ENCODE data around the gene SOX13. TPM values are rescaled to one million over a fixed set of nuclear protein-coding genes. Genes with fewer than 3 reads are reported as not detected.

Gene SOX13
- total and polyA plus RNA-seq, 10 of the 15 experiments (the other 5 are each of a cell fraction or from before 2014, with no cell fraction given): 0.04 to 0.31 (median 0.11) TPM; not detected in 7

DNA sequence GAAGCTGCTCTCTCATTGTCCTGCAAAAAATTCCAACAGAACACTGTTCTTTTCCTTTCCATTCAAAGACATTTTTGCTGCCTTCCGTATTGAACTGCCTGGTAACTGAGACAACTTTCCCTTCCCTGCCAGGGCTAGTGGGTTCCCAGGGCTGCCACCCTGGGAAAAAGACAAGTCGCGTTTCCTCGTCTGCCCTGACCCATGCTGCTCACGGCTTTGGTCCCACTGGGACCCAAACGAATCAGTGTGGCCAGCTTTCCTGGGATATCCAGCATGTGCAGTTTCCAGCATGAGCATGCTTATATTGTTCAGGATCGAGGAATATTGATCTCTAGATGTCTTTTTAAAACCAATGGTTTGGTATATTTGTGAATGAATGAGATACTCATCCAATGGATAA, 18.2 kb downstream of the SOX13 start:
- intact Hi-C loops (cut with micrococcal nuclease; ENCODE audit: unreplicated experiment): no loop called here
- Histone ChIP-seq H3K27me3 (replicated peaks in 1 of 2; ENCODE audit: control insufficient read depth in 2 of 2, insufficient read depth in 2 of 2, low read length in 1 of 2) (no peaks in the 10 kb centered on the region; a peak in 1 of 4 replicates), H3K79me2 (ENCODE audit: control insufficient read depth, insufficient read depth, low read length) (no peaks in the 10 kb centered on the region)
- TF ChIP-seq, protein P1, sequence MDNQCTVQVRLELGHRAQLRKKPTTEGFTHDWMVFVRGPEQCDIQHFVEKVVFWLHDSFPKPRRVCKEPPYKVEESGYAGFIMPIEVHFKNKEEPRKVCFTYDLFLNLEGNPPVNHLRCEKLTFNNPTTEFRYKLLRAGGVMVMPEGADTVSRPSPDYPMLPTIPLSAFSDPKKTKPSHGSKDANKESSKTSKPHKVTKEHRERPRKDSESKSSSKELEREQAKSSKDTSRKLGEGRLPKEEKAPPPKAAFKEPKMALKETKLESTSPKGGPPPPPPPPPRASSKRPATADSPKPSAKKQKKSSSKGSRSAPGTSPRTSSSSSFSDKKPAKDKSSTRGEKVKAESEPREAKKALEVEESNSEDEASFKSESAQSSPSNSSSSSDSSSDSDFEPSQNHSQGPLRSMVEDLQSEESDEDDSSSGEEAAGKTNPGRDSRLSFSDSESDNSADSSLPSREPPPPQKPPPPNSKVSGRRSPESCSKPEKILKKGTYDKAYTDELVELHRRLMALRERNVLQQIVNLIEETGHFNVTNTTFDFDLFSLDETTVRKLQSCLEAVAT (IDR thresholded peaks at IDR 0.05): no peak
- TF ChIP-seq MTA2 (IDR thresholded peaks at IDR 0.05; ENCODE audit: low read depth): no peak
- no peak for TF ChIP-seq SRF (IDR thresholded peaks at IDR 0.05; ENCODE audit: low read depth in 2 of 2, low read length in 2 of 2)
- no peak for TF ChIP-seq SUPT20H (IDR thresholded peaks at IDR 0.05; ENCODE audit: borderline replicate concordance, control insufficient read depth, low read depth, low read length)
- TF ChIP-seq TAF1 (IDR thresholded peaks at IDR 0.05; ENCODE audit: borderline replicate concordance, low read depth, low read length): no peak
- TF ChIP-seq HDAC6 (IDR thresholded peaks at IDR 0.05; ENCODE audit: unreplicated experiment): no peak
- no peak for TF ChIP-seq POLR2AphosphoS2 (IDR thresholded peaks at IDR 0.05; ENCODE audit: low read depth, low read length)
- TF ChIP-seq EED (IDR thresholded peaks at IDR 0.05; ENCODE audit: low read depth): no peak
- TF ChIP-seq, protein P2, sequence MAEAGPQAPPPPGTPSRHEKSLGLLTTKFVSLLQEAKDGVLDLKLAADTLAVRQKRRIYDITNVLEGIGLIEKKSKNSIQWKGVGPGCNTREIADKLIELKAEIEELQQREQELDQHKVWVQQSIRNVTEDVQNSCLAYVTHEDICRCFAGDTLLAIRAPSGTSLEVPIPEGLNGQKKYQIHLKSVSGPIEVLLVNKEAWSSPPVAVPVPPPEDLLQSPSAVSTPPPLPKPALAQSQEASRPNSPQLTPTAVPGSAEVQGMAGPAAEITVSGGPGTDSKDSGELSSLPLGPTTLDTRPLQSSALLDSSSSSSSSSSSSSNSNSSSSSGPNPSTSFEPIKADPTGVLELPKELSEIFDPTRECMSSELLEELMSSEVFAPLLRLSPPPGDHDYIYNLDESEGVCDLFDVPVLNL (IDR thresholded peaks at IDR 0.05; ENCODE audit: low read depth, low read length): no peak
- no peak for TF ChIP-seq SUZ12 (IDR thresholded peaks at IDR 0.05; ENCODE audit: unreplicated experiment)
- TF ChIP-seq, protein P3, sequence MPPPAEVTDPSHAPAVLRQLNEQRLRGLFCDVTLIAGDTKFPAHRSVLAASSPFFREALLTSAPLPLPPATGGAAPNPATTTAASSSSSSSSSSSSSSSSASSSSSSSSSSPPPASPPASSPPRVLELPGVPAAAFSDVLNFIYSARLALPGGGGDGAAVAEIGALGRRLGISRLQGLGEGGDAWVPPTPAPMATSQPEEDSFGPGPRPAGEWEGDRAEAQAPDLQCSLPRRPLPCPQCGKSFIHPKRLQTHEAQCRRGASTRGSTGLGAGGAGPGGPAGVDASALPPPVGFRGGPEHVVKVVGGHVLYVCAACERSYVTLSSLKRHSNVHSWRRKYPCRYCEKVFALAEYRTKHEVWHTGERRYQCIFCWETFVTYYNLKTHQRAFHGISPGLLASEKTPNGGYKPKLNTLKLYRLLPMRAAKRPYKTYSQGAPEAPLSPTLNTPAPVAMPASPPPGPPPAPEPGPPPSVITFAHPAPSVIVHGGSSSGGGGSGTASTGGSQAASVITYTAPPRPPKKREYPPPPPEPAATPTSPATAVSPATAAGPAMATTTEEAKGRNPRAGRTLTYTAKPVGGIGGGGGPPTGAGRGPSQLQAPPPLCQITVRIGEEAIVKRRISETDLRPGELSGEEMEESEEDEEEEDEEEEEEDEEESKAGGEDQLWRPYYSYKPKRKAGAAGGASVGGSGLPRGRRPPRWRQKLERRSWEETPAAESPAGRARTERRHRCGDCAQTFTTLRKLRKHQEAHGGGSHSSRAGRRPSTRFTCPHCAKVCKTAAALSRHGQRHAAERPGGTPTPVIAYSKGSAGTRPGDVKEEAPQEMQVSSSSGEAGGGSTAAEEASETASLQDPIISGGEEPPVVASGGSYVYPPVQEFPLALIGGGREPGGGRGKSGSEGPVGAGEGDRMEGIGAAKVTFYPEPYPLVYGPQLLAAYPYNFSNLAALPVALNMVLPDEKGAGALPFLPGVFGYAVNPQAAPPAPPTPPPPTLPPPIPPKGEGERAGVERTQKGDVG (CRISPR knock-in tag; IDR thresholded peaks at IDR 0.05): no peak
- TF ChIP-seq, protein P4, sequence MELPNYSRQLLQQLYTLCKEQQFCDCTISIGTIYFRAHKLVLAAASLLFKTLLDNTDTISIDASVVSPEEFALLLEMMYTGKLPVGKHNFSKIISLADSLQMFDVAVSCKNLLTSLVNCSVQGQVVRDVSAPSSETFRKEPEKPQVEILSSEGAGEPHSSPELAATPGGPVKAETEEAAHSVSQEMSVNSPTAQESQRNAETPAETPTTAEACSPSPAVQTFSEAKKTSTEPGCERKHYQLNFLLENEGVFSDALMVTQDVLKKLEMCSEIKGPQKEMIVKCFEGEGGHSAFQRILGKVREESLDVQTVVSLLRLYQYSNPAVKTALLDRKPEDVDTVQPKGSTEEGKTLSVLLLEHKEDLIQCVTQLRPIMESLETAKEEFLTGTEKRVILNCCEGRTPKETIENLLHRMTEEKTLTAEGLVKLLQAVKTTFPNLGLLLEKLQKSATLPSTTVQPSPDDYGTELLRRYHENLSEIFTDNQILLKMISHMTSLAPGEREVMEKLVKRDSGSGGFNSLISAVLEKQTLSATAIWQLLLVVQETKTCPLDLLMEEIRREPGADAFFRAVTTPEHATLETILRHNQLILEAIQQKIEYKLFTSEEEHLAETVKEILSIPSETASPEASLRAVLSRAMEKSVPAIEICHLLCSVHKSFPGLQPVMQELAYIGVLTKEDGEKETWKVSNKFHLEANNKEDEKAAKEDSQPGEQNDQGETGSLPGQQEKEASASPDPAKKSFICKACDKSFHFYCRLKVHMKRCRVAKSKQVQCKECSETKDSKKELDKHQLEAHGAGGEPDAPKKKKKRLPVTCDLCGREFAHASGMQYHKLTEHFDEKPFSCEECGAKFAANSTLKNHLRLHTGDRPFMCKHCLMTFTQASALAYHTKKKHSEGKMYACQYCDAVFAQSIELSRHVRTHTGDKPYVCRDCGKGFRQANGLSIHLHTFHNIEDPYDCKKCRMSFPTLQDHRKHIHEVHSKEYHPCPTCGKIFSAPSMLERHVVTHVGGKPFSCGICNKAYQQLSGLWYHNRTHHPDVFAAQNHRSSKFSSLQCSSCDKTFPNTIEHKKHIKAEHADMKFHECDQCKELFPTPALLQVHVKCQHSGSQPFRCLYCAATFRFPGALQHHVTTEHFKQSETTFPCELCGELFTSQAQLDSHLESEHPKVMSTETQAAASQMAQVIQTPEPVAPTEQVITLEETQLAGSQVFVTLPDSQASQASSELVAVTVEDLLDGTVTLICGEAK (IDR thresholded peaks at IDR 0.05; ENCODE audit: borderline replicate concordance): no peak
- no peak for TF ChIP-seq ZNF24 (IDR thresholded peaks at IDR 0.05)

More for the DNA sequence above, 18.2 kb downstream of the SOX13 start:
- H3K4me1 ChIP-seq (ENCODE audit: control insufficient read depth, insufficient read depth, low read length): no peaks in the 10 kb centered on the region
- H3K9me3 ChIP-seq (replicated peaks; ENCODE audit: control insufficient read depth, insufficient read depth, low read length): no peaks in the 10 kb centered on the region
- POLR2A ChIA-PET: interaction anchor here (1.3 kb wide), 1 partner anchor 15 kb away, joined by 3 read pairs; no protein-coding TSS in a partner anchor
- CTCF ChIA-PET: interaction anchor here (1.0 to 1.8 kb wide), 4 partner anchors 10 to 716 kb away, joined by 3 to 6 read pairs (median 4); no protein-coding TSS in a partner anchor
- H3K27ac ChIP-seq (ENCODE audit: control insufficient read depth, insufficient read depth): no peak overlapping the region
- no TSS peak for BruUV-seq (replicated peaks)
- no peaks in the 10 kb centered on the region for H4K20me1 ChIP-seq (ENCODE audit: control insufficient read depth, insufficient read depth)
- ATAC-seq (no peak), FAIRE-seq (no peak), DNase-seq (ENCODE audit: low read depth, low spot score) (no peak)
- no peak overlapping the region for H3K9ac ChIP-seq (ENCODE audit: control insufficient read depth, insufficient read depth, low read length)
- WGBS (ENCODE audit: insufficient coverage, insufficient replicate concordance, low lambda C conversion rate, missing lambda C conversion rate): 20% methylated on average over 7 of the region's 7 CpGs
- H2AFZ ChIP-seq (ENCODE audit: control insufficient read depth, low read depth, low read length): no peak overlapping the region
- SMC1A ChIA-PET (ENCODE audit: uncharacterized antibody, unreplicated experiment): interaction anchor here (1.1 kb wide), 1 partner anchor 14 kb away, joined by 3 read pairs; no protein-coding TSS in a partner anchor
- in situ Hi-C loops (cut with MboI): no loop called here
- H3K4me2 ChIP-seq (ENCODE audit: control insufficient read depth, insufficient read depth): no peak overlapping the region
- no peaks in the 10 kb centered on the region for H3K36me3 ChIP-seq (ENCODE audit: control insufficient read depth in 2 of 2, insufficient read depth in 2 of 2, low read length in 1 of 2)
- H3K4me3 ChIP-seq: no peak overlapping the region
- RAD21 ChIA-PET (ENCODE audit: unreplicated experiment): interaction anchor here (1.4 to 3.1 kb wide), 3 partner anchors 11 to 37 kb away, joined by 3 to 12 read pairs (median 5); no protein-coding TSS in a partner anchor
